Fibroblast of mammary gland (primary cell): ENCODE results near the gene ANXA2R.
"Not testable (repeated sequence)": the region's sequence is repeated elsewhere in the genome, so short reads cannot be mapped to it uniquely, and the experiment has no call there.

ENCODE experiments used
- DNase-seq: peaks from one replicate; pipeline ENCODE4 v3.0.0-alpha.2; 2010; ENCODE audit warnings: low read depth
- H3K4me3 ChIP-seq: 2 replicates; pipeline ENCODE4 v1.5.1; 2011; ENCODE audit warnings: low read depth, mild to moderate bottlenecking, low read length, moderate library complexity; ENCODE audit not compliant: control insufficient read depth
- CTCF ChIP-seq: conservative IDR thresholded peaks from 2 replicates; pipeline ENCODE4 v1.5.1; 2011; ENCODE audit warnings: low read depth, low read length, inconsistent platforms; ENCODE audit not compliant: control insufficient read depth, insufficient read depth

ANXA2R gene

GRCh38 chr5:43040287-43041098 is at the start of gene ANXA2R:
ANXA2R (minus strand) TSS chr5:43040319; CDS start chr5:43040046, 273 bp downstream.
- DNase-seq, result peak; percentile 95
- peak; percentile 83 for TF ChIP-seq CTCF
- peak within 1 kb of the TSS; percentile 57 for H3K4me3 ChIP-seq

GRCh38 chr5:43086118-43086908 is 46.2 kb upstream of the ANXA2R start:
- not testable (repeated sequence) for DNase-seq, H3K4me3 ChIP-seq

- H3K4me3 ChIP-seq, result no peak overlapping the region
- TF ChIP-seq CTCF, result no peak
- no peak for DNase-seq
Measured at GRCh38 chr5:43085453-43085852, 45.3 kb upstream of the ANXA2R start.

GRCh38 chr5:43084468-43084867 is 44.3 kb upstream of the ANXA2R start:
- DNase-seq, H3K4me3 ChIP-seq: not testable (repeated sequence)

- not testable (repeated sequence) for DNase-seq, H3K4me3 ChIP-seq
Measured at GRCh38 chr5:43081345-43081744, 41.2 kb upstream of the ANXA2R start.

GRCh38 chr5:43078956-43079355 is 38.8 kb upstream of the ANXA2R start:
- no peak overlapping the region for H3K4me3 ChIP-seq
- TF ChIP-seq CTCF, result no peak
- peak; percentile 61 for DNase-seq

GRCh38 chr5:43077446-43078191 is 37.5 kb upstream of the ANXA2R start:
- H3K4me3 ChIP-seq, DNase-seq: not testable (repeated sequence)

- no peak for TF ChIP-seq CTCF
- no peak overlapping the region for H3K4me3 ChIP-seq
- DNase-seq, result peak; percentile 88
Measured at GRCh38 chr5:43075319-43076293, 35.5 kb upstream of the ANXA2R start.
